Mesodermal cell (in vitro differentiated cells): ENCODE data around the gene TAL1.
"Not testable (repeated sequence)": the region's sequence is repeated elsewhere in the genome, so short reads cannot be mapped to it uniquely, and the experiment has no call there.

Experiments used
- H3K27ac ChIP-seq: 2 replicates; pipeline ENCODE4 v1.7.0; 2013; ENCODE audit warnings: mild to moderate bottlenecking, low read depth, low read length, moderate library complexity; ENCODE audit not compliant: severe bottlenecking
- H3K36me3 ChIP-seq: 2 replicates; pipeline ENCODE4 v1.7.1; 2013; ENCODE audit warnings: mild to moderate bottlenecking, low read length, moderate library complexity; ENCODE audit not compliant: control insufficient read depth, insufficient read depth
- H3K4me1 ChIP-seq: one replicate; pipeline ENCODE4 v1.7.1; 2013; ENCODE audit warnings: mild to moderate bottlenecking, low read length; ENCODE audit not compliant: insufficient read depth, control insufficient read depth, poor library complexity, severe bottlenecking
- H3K4me3 ChIP-seq: 2 replicates; pipeline ENCODE4 v1.7.0; 2013; ENCODE audit warnings: low read length, control low read depth, mild to moderate bottlenecking; ENCODE audit not compliant: insufficient read depth, poor library complexity, severe bottlenecking; ENCODE audit errors: extremely low read depth
- H3K9me3 ChIP-seq: 2 replicates; pipeline ENCODE4 v1.7.1; 2013; ENCODE audit warnings: mild to moderate bottlenecking, low read length, moderate library complexity; ENCODE audit not compliant: control insufficient read depth
- WGBS, 2 experiments: methylation state at CpG; one replicate each; pipeline ENCODE4 v1.1.5; 2013; ENCODE audit warnings: missing lambda C conversion rate in 2 of 2; ENCODE audit not compliant: insufficient coverage in 2 of 2; 5-methylcytosine and 5-hydroxymethylcytosine counted together

Gene TAL1

DNA sequence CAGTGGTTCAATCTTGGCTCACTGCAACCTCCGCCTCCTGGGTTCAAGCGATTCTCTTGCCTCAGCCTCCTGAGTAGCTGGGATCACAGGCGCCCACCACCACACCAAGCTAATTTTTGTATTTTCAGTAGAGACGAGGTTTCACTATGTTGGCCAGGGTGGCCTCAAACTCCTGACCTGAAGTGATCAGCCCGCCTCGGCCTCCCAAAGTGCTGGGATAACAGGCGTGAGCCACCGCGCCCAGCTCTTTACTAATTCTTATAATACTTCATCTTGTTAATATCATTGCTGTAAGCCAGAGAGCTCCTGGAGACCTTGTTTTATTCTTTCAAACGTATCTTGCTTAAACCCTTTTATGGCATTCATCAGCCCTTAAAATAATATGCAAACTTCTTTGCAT lies 38.5 kb downstream of the TAL1 start:
- WGBS, 2 experiments: 83 to 89% methylated on average over 10 of the region's 10 CpGs
- peaks cover 13% of the 10 kb centered on the region for H3K4me1 ChIP-seq
- H3K27ac ChIP-seq, H3K4me3 ChIP-seq, H3K9me3 ChIP-seq, H3K36me3 ChIP-seq: not testable (repeated sequence)

DNA sequence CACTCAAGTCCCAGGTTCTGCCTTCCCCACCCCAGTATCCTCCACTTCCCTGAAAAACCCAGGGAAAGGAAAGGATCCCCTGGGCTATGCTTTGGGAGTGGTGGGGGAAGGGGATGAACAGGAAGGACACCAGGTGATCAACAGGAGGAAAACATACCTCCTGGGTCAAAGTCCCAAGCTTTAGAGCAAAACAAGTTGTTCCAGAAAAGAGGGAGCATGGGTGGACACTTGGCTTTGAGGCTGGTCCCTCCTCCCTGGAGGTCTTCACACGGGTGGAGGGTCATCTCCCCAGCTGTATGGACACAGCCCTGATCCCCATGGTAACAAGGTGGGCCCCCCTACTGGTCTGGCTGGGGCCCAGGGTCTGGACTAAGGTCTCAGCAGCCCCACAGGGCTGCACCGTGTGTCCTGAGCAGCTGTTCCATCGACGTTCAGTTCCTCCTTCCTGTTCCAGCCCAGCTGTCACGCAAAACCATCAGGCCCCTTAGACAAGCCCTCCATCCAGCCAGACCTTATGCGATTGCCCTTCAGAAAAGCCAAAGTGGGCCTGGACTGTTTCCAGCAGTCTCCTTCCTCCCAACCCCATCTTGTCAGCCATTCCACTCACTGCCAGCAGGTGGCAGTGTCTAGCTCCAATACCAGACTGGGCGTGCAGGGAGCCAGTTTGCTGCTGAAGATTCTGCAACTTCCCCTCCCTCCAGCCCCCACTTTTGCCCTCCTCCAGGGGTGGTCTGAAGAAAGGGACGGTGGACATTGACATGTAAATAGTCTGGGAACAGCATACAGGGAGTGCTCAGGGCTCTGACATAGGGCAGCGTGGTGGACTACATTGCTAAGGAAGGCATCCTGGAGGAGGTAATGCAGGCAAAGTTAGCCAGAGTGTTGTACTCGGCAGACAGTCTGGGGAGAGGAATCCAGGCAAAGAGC lies 39.3 kb downstream of the TAL1 start:
- Histone ChIP-seq H3K4me3 (no peak overlapping the region), H3K36me3 (no peaks in the 10 kb centered on the region), H3K4me1 (peaks cover 13% of the 10 kb centered on the region), H3K27ac (no peak overlapping the region), H3K9me3 (no peaks in the 10 kb centered on the region)
- 16 to 21% methylated on average over 6 to 8 of the region's 10 CpGs for WGBS, 2 experiments

DNA sequence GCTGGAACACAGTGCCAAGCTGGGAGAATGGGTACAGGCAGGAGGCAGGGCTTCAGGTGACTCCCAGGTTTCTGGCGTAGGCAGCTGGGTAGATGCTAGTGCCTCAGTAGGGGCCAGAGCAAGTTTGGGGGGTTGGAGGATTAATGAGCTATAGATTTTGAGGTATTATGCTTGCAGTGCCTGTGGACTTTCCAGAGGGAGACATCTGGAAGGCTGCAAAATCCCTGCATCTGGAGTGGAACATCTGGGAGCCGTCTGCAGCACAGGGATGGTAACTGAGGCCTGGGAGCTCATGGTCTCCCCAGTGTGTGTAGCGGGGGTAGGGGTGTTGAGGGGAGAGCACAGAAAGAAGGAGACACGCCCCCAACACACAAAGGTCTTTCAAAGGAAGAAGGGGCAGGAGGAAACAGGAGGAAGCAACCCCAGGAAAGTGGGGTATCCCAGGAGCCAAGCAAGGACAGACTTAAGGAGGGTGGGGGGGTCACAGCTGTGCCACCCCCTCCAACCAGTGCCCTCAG lies 40.0 kb downstream of the TAL1 start:
- Histone ChIP-seq H3K4me3 (no peak overlapping the region), H3K9me3 (no peaks in the 10 kb centered on the region), H3K4me1 (peaks cover 13% of the 10 kb centered on the region), H3K36me3 (no peaks in the 10 kb centered on the region), H3K27ac (no peak overlapping the region)
- 73 to 79% methylated on average over 2 of the region's 4 CpGs for WGBS, 2 experiments

DNA sequence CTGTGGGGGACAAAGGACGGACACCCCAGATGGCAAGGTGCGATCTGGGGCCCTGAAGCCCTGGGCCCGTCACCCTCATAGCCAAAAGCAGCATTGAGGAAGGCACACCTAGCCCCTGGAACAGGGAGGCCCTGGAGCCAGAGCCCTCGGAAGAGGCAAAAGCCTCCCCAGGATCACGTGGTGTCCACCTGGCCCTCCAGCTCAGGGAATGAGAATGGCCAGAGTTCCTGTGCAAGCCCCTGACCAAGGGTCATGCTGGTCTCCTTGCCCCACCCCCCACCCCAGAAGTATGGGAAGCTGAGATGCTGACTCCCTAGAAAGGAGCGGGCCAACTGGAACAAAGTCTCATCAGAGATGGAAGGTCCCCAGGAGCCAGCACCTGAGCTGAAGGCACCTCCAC lies 41.2 kb downstream of the TAL1 start:
- Histone ChIP-seq H3K27ac (no peak overlapping the region), H3K4me3 (no peak overlapping the region), H3K36me3 (no peaks in the 10 kb centered on the region), H3K9me3 (no peaks in the 10 kb centered on the region), H3K4me1 (peaks cover 13% of the 10 kb centered on the region)
- WGBS, 2 experiments: 92 to 97% methylated on average over 5 to 6 of the region's 6 CpGs

DNA sequence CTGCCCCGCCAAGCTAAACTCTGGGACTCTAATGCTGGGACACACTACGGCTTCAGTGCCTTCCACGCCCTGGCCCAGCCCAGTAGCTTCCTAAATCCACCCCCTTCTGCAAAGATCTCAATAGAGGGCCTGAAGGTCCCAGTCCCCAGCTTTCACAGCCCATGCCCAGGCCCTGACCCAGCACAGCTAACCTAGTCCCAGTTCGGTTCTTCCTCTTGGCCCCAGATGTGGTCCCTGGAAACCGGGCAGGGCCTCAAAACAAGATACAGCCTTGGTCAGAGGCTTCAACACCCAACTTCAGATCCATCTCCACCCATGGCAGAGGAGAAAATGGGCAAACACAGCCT lies 41.5 kb downstream of the TAL1 start:
- no peak overlapping the region for H3K27ac ChIP-seq
- H3K4me3 ChIP-seq: no peak overlapping the region
- 74 to 100% methylated on average over 2 to 4 of the region's 5 CpGs for WGBS, 2 experiments
- H3K9me3 ChIP-seq: no peaks in the 10 kb centered on the region
- H3K36me3 ChIP-seq: no peaks in the 10 kb centered on the region
- H3K4me1 ChIP-seq: peaks cover 13% of the 10 kb centered on the region

DNA sequence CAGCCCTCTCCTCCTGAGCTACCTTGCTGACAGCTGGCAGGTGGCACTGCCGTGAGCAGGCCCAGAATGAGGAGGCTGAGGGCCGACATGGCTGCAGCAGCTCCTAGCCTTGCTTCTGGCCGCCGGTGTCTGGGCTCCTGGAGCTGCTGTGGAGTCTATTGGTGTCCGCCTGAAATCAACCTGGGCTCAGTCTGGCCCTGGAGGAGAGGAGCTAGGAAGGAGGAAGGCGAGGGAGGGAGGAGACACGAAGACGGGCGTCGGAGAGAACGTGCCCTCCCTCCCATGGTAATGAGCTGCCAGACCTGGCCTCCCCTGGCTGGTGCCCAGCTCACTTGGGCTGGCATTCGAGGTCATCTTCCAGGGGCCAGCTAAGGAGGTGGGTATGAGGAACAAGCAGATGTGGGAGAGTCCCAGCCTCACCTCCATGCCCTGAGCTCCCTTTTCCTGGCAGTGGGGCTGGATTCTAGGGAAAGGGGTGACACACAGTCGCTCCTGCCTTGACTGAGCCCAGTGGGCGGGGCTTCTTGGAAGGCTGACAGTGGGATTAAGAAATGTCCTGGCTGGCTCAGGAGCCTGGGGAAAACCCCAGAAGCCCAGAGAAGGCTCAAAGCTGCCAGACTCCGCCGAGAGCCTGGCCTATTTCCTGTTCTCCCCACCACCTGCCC lies 42.0 kb downstream of the TAL1 start, which contains the start of gene PDZK1IP1:
Gene PDZK1IP1, minus strand, starts transcription at position 193 of the 665 bp plus-strand sequence. Its CDS starts 104 bp downstream, at position 89.
- Histone ChIP-seq H3K4me1 (peaks cover 13% of the 10 kb centered on the region), H3K36me3 (no peaks in the 10 kb centered on the region), H3K27ac (no peak within 1 kb of the TSS), H3K4me3 (no peak within 1 kb of the TSS), H3K9me3 (no peaks in the 10 kb centered on the region)
- 74 to 83% methylated on average over 8 to 15 of the region's 16 CpGs for WGBS, 2 experiments

DNA sequence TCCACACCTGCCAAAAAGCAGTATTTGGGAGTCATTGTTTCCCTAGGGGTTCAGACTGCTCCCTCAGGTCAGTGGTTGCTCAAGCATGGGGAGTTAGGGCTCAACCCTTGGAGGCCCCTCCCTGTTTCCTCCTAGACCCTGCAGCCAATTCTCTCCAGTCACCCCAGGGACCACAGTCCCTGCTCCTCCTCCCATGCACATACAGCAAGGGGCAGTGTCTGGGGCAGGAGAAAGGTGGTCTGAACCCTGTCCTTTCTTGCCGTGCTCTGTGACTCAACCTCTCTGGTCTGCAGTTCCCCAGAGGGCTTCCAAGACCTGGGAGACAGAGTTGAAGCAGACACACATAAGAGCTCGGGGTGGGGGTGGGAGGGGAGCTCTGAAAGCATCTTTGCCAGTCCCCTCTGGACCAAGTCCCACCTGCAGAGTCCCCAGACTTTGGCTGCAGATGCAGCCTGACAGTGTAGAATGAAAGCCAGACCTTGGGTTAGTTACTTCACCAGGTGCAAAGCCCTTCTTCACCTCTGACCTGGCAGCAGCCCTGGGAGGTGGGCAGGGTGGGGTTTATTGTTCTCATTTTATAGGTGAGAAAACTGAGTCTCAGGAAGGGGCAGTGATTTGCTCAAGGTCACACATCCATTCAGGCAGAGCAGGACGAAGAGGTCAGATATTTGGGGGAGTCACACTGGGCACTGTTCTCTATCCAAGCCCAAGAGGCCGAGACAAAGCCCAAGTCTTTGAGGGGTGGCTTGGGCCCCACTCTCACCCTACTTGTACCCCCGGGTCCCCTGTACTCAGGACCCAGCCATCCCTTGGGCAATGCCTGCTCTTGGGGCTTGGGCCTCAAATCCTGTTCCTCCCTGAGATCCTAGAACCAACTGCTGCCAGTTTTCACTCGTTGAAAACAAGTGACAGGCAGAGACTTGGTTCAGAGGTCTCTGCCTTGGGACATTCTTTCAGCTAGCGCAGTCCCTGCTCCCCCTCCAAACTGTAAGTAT lies 42.9 kb downstream of the TAL1 start:
- Histone ChIP-seq H3K27ac (no peak overlapping the region), H3K4me3 (no peak overlapping the region), H3K9me3 (no peaks in the 10 kb centered on the region), H3K4me1 (peaks cover 13% of the 10 kb centered on the region), H3K36me3 (no peaks in the 10 kb centered on the region)
- 92 to 96% methylated on average over 5 to 6 of the region's 7 CpGs for WGBS, 2 experiments

DNA sequence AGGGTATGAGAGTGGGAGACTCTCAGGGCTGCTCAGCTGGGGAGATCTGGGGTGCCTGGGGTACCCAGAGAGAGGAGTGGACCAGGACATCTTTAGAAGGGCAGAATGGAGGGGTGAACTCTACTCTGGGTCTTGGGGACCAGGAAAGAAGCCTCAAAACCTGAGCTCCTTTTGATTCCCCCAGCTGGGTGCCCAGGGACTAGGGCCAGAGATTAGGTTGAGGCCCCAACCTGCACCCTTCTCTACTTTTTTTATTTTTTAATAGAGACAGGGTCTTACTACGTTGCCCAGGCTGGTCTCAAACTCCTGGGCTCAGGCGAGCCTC lies 44.1 kb downstream of the TAL1 start:
- Histone ChIP-seq H3K4me3 (no peak overlapping the region), H3K9me3 (no peaks in the 10 kb centered on the region), H3K27ac (no peak overlapping the region), H3K4me1 (peaks cover 13% of the 10 kb centered on the region), H3K36me3 (no peaks in the 10 kb centered on the region)
- 81 to 83% methylated on average over 2 of the region's 2 CpGs for WGBS, 2 experiments

DNA sequence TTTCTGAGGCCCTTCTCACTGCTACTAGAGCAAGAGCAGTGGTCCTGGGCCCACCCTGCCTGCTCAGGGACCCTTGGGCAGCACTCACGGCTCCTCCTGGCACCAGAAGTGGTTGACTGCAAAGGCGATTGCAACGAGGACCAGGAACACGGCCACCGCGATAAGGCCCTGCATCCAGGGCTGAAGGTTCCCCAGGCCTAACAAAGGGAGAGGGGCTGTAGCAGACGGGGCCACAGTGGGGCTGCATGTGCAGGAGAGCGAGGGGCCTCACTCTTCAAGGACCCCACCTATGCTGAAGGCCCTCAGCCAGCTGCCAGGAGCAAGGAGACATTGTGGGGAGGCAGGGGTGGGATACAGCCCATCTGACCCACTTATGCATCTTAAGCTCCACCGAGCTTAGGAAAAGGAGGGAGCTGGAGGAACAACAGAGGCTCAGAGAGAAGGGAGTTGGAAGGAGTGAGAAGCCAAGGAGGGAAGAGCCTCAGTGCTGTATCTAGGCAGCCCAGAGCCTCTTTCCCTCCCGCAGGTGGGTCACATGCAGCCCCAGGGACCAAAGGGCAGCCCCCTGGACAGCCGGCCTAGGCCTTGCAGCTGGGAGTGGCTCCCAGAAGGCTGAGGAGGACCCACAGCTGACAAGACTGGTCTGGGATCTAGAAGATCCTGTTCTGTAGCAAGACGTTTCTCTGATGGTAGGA lies 44.6 kb downstream of the TAL1 start:
- WGBS, 2 experiments: 88 to 89% methylated on average over 10 of the region's 12 CpGs

More for the DNA sequence above, 44.6 kb downstream of the TAL1 start:
- no peaks in the 10 kb centered on the region for H3K9me3 ChIP-seq
- peaks cover 13% of the 10 kb centered on the region for H3K4me1 ChIP-seq
- no peak overlapping the region for H3K27ac ChIP-seq
- H3K36me3 ChIP-seq: no peaks in the 10 kb centered on the region
- no peak overlapping the region for H3K4me3 ChIP-seq
